Fibroblast of pulmonary artery (primary cell): ENCODE results near the gene C4orf50.

Experiments
- DNase-seq: peaks from one replicate; pipeline ENCODE4 v3.0.0-alpha.2; 2010; ENCODE audit warnings: low read depth
- H3K4me3 ChIP-seq: replicated peaks from 2 replicates; pipeline ENCODE4 v1.5.1; 2011; ENCODE audit warnings: low read depth, mild to moderate bottlenecking, control low read depth, low read length, moderate library complexity
- TF ChIP-seq, protein P1 (sequence below): IDR thresholded peaks from 2 replicates; pipeline ENCODE4 v1.5.1; 2011; ENCODE audit warnings: mild to moderate bottlenecking, control low read depth, low read length, inconsistent platforms; ENCODE audit errors: missing control alignments

The C4orf50 gene

GRCh38 chr4:5895287-5895686 is 122.9 kb downstream of the C4orf50 start:
- no peak overlapping the region for H3K4me3 ChIP-seq
- TF ChIP-seq, protein P1, sequence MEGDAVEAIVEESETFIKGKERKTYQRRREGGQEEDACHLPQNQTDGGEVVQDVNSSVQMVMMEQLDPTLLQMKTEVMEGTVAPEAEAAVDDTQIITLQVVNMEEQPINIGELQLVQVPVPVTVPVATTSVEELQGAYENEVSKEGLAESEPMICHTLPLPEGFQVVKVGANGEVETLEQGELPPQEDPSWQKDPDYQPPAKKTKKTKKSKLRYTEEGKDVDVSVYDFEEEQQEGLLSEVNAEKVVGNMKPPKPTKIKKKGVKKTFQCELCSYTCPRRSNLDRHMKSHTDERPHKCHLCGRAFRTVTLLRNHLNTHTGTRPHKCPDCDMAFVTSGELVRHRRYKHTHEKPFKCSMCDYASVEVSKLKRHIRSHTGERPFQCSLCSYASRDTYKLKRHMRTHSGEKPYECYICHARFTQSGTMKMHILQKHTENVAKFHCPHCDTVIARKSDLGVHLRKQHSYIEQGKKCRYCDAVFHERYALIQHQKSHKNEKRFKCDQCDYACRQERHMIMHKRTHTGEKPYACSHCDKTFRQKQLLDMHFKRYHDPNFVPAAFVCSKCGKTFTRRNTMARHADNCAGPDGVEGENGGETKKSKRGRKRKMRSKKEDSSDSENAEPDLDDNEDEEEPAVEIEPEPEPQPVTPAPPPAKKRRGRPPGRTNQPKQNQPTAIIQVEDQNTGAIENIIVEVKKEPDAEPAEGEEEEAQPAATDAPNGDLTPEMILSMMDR: no peak
- DNase-seq: peak; percentile 61

GRCh38 chr4:5894266-5894665 is 124.0 kb downstream of the C4orf50 start:
- no peak overlapping the region for H3K4me3 ChIP-seq
- DNase-seq: no peak
- TF ChIP-seq, protein P1: no peak

GRCh38 chr4:5893591-5893990 is 124.6 kb downstream of the C4orf50 start:
- H3K4me3 ChIP-seq: no peak overlapping the region
- no peak for DNase-seq
- TF ChIP-seq, protein P1: no peak

GRCh38 chr4:5893004-5893580 is 125.1 kb downstream of the C4orf50 start, which contains the start of gene CRMP1:
Gene CRMP1 (minus strand): TSS chr4:5893086. CDS start chr4:5892969, 117 bp downstream.
- DNase-seq: no peak
- TF ChIP-seq, protein P1: no peak
- no peak within 1 kb of the TSS for H3K4me3 ChIP-seq

GRCh38 chr4:5892323-5893003 is 125.8 kb downstream of the C4orf50 start:
- no peak overlapping the region for H3K4me3 ChIP-seq
- TF ChIP-seq, protein P1: no peak
- DNase-seq: no peak

GRCh38 chr4:5891563-5892322 is 126.5 kb downstream of the C4orf50 start:
- TF ChIP-seq, protein P1: no peak
- no peak for DNase-seq
- no peak overlapping the region for H3K4me3 ChIP-seq
